GM21367 (cell line): ENCODE measurements around the gene RPP25L.

Experiments used
- ATAC-seq: cut with Tn5 transposase; IDR thresholded peaks from one replicate; pipeline ENCODE4 v1.9.1; 2021; ENCODE audit not compliant: unreplicated experiment

The RPP25L gene

GRCh38 chr9:34638138-34638445 lies 26.2 kb upstream of the RPP25L start:
- ATAC-seq: no peak

GRCh38 chr9:34637356-34638137 lies 25.6 kb upstream of the RPP25L start, which contains the start of gene SIGMAR1:
Gene SIGMAR1 (minus strand): TSS chr9:34637787. CDS start chr9:34637697, 90 bp downstream.
- ATAC-seq: peak; percentile 69

- ATAC-seq: peak; percentile 8
Measured at GRCh38 chr9:34636791-34637355, 25.0 kb upstream of the RPP25L start.

GRCh38 chr9:34635556-34635955 lies 23.7 kb upstream of the RPP25L start:
- ATAC-seq: no peak

- ATAC-seq: no peak
Measured at GRCh38 chr9:34634551-34635248, 22.8 kb upstream of the RPP25L start.

- no peak for ATAC-seq
Measured at GRCh38 chr9:34633851-34634550, 22.1 kb upstream of the RPP25L start.

- no peak for ATAC-seq
Measured at GRCh38 chr9:34633166-34633565, 21.3 kb upstream of the RPP25L start.

GRCh38 chr9:34630402-34631154 lies 18.7 kb upstream of the RPP25L start:
- no peak for ATAC-seq

GRCh38 chr9:34629491-34629808 lies 17.6 kb upstream of the RPP25L start:
- ATAC-seq: no peak

GRCh38 chr9:34628656-34629490 lies 17.0 kb upstream of the RPP25L start, which contains the start of gene ARID3C:
Gene ARID3C (minus strand): TSS chr9:34629066. CDS start chr9:34628014, 1,052 bp downstream.
- ATAC-seq: no peak

- ATAC-seq: no peak
Measured at GRCh38 chr9:34627716-34628655, 16.1 kb upstream of the RPP25L start.

GRCh38 chr9:34625186-34625486 lies 13.2 kb upstream of the RPP25L start:
- no peak for ATAC-seq

GRCh38 chr9:34624475-34625185 lies 12.7 kb upstream of the RPP25L start:
- no peak for ATAC-seq

- no peak for ATAC-seq
Measured at GRCh38 chr9:34623374-34624235, 11.7 kb upstream of the RPP25L start.

- ATAC-seq: peak; percentile 97
Measured at GRCh38 chr9:34620061-34620994, 8.4 kb upstream of the RPP25L start, which contains the start of gene DCTN3. Gene DCTN3 (minus strand): TSS chr9:34620495. CDS start chr9:34620464, 31 bp downstream.

GRCh38 chr9:34615132-34615531 lies 3.2 kb upstream of the RPP25L start:
- ATAC-seq: no peak
